D721Med (cell line): ENCODE measurements around the gene PIR.

ENCODE experiments used
- DNase-seq: peaks from one replicate; pipeline ENCODE4 v3.0.0; 2011; ENCODE audit warnings: low spot score; ENCODE audit not compliant: insufficient read length
- FAIRE-seq: peaks from 2 replicates; lab custom pipeline; 2011; peaks lifted over from hg19 to GRCh38; lab: Jason Lieb, UNC
- TF ChIP-seq, protein P1 (sequence below): IDR thresholded peaks from 2 replicates; pipeline ENCODE4 v1.5.1; 2012; ENCODE audit warnings: mild to moderate bottlenecking, control low read depth; ENCODE audit not compliant: insufficient read depth; ENCODE audit errors: missing control alignments

Gene PIR

GRCh38 chrX:15358533-15358932, 134.6 kb downstream of the PIR start:
- FAIRE-seq, result no peak
- TF ChIP-seq, protein P1, sequence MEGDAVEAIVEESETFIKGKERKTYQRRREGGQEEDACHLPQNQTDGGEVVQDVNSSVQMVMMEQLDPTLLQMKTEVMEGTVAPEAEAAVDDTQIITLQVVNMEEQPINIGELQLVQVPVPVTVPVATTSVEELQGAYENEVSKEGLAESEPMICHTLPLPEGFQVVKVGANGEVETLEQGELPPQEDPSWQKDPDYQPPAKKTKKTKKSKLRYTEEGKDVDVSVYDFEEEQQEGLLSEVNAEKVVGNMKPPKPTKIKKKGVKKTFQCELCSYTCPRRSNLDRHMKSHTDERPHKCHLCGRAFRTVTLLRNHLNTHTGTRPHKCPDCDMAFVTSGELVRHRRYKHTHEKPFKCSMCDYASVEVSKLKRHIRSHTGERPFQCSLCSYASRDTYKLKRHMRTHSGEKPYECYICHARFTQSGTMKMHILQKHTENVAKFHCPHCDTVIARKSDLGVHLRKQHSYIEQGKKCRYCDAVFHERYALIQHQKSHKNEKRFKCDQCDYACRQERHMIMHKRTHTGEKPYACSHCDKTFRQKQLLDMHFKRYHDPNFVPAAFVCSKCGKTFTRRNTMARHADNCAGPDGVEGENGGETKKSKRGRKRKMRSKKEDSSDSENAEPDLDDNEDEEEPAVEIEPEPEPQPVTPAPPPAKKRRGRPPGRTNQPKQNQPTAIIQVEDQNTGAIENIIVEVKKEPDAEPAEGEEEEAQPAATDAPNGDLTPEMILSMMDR, result no peak

GRCh38 chrX:15356444-15356843, 136.7 kb downstream of the PIR start:
- FAIRE-seq (no peak), DNase-seq (no peak)
- TF ChIP-seq, protein P1, result no peak

More at GRCh38 chrX:15358533-15358932, 134.6 kb downstream of the PIR start:
- DNase-seq, result no peak

DNA sequence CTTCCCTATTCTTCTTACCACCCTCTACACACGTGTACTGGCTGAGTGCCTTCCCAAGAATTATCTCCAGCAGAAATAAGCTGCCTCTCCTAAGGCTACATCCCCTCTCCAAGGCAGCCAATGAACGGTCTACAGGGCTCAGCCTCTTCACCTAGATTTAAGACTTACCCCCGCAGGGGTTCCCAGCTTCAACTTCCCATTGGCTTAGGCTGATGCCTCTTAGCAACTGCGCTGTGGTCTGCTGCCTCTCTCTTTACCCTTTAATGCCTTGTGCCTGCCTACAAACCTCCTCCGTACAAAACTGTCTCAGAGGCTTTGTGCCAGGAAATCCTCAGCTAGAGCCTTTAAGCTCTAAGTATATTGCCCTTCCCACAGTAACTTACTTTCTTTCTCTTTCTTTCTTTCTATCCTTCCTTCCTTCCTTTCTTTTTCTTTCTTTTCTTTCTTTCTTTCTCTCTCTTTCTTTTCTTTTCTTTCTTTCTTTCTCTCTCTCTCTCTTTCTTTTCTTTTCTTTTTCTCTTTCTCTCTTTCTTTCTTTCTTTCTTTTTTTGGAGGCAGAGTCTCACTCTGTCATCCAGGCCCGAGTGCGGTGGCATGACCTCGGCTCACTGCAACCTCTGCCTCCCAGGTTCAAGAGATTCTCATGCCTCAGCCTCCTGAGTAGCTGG, 142.7 kb downstream of the PIR start:
- TF ChIP-seq, protein P1, result no peak
- peak; percentile 66 for FAIRE-seq
- peak; percentile 15 for DNase-seq

- DNase-seq, result no peak
- peak; percentile 91 for FAIRE-seq
Measured at GRCh38 chrX:15349046-15349445, 144.1 kb downstream of the PIR start.

GRCh38 chrX:15345976-15346375, 147.2 kb downstream of the PIR start:
- DNase-seq (no peak), FAIRE-seq (no peak)
- TF ChIP-seq, protein P1, result no peak

More at GRCh38 chrX:15349046-15349445, 144.1 kb downstream of the PIR start:
- TF ChIP-seq, protein P1, result peak; percentile 46

- FAIRE-seq (no peak), DNase-seq (no peak)
- TF ChIP-seq, protein P1, result no peak
Measured at GRCh38 chrX:15344106-15344505, 149.0 kb downstream of the PIR start.

GRCh38 chrX:15343075-15343476, 150.1 kb downstream of the PIR start:
- DNase-seq (no peak), FAIRE-seq (no peak)
- TF ChIP-seq, protein P1, result no peak
